ENCODE data around the gene MARK3. TPM values are rescaled to one million over a fixed set of nuclear protein-coding genes. Genes with fewer than 3 reads are reported as not detected.
A peak's percentile ranks its signal among the peaks of the same experiment; 100 is the strongest.

MARK3 gene
- total and polyA plus RNA-seq, 2 of the 13 experiments (the other 11 are each of a cell fraction or from before 2014, with no cell fraction given) = 47.7 to 56.6 TPM

GRCh38 chr14:103385152-103385928, at the start of gene MARK3 (continued):
- no peak for TF ChIP-seq ZMAT5 (CRISPR knock-in tag; IDR thresholded peaks at IDR 0.05; ENCODE audit: borderline replicate concordance, low read depth)
- TF ChIP-seq IKZF4 (CRISPR knock-in tag; IDR thresholded peaks at IDR 0.05; ENCODE audit: borderline replicate concordance, low read depth, not compliant biosample characterization) = peak; percentile 64
- TF ChIP-seq ZFP36L2 (CRISPR knock-in tag; IDR thresholded peaks at IDR 0.05) = no peak
- TF ChIP-seq ZNF839 (CRISPR knock-in tag; IDR thresholded peaks at IDR 0.05; ENCODE audit: borderline replicate concordance) = no peak
- peak; percentile 90 for TF ChIP-seq RFX1 (IDR thresholded peaks at IDR 0.05)
- TF ChIP-seq ZNF563 (CRISPR knock-in tag; IDR thresholded peaks at IDR 0.05) = peak; percentile 23; the same call in 1 of the 2 replicates
- TF ChIP-seq STAT6 (CRISPR knock-in tag; IDR thresholded peaks at IDR 0.05; ENCODE audit: borderline replicate concordance) = 0 out of 2 replicates have a peak, but pooled peaks have one; percentile 49
- TF ChIP-seq GTF3A (CRISPR knock-in tag; conservative IDR thresholded peaks at IDR 0.05) = no peak
- no peak for TF ChIP-seq PITX1 (CRISPR knock-in tag; IDR thresholded peaks at IDR 0.05)
- TF ChIP-seq ZSCAN31 (CRISPR knock-in tag; IDR thresholded peaks at IDR 0.05; ENCODE audit: low read depth) = no peak
- no peak for TF ChIP-seq HINFP (CRISPR knock-in tag; IDR thresholded peaks at IDR 0.05; ENCODE audit: low read depth)
- TF ChIP-seq ZNF180 (CRISPR knock-in tag; IDR thresholded peaks at IDR 0.05; ENCODE audit: borderline replicate concordance, low read depth) = no peak
- TF ChIP-seq ZNF777 (CRISPR knock-in tag; IDR thresholded peaks at IDR 0.05) = peak; percentile 60
- no peak for TF ChIP-seq RAD51 (IDR thresholded peaks at IDR 0.05; ENCODE audit: borderline replicate concordance)
- no peak for TF ChIP-seq FOXA1 (IDR thresholded peaks at IDR 0.05)
- no peak for TF ChIP-seq FOXA1 (CRISPR knock-in tag; IDR thresholded peaks at IDR 0.05)
- TF ChIP-seq FOXC1 (CRISPR knock-in tag; IDR thresholded peaks at IDR 0.05; ENCODE audit: borderline replicate concordance) = 0 out of 2 replicates have a peak, but pooled peaks have one; percentile 12
- TF ChIP-seq ZNF543 (CRISPR knock-in tag; IDR thresholded peaks at IDR 0.05) = no peak
- no peak for TF ChIP-seq ZNF296 (CRISPR knock-in tag; conservative IDR thresholded peaks at IDR 0.05)
- 0 out of 2 replicates have a peak, but pooled peaks have one; percentile 44 for TF ChIP-seq NR2C2 (CRISPR knock-in tag; IDR thresholded peaks at IDR 0.05; ENCODE audit: borderline replicate concordance)
- no peak for TF ChIP-seq FOXA3 (CRISPR knock-in tag; IDR thresholded peaks at IDR 0.05)
- TF ChIP-seq ZBTB7A (CRISPR knock-in tag; IDR thresholded peaks at IDR 0.05) = no peak
- TF ChIP-seq GTF2F1 (IDR thresholded peaks at IDR 0.05; ENCODE audit: low read length) = no peak
- TF ChIP-seq HOMEZ (CRISPR knock-in tag; IDR thresholded peaks at IDR 0.05; ENCODE audit: low read depth) = peak; percentile 34; the same call in 1 of the 2 replicates
- no peak for TF ChIP-seq PCBP2 (optimal IDR thresholded peaks at IDR 0.05; ENCODE audit: low read depth, low read length, poor library complexity, severe bottlenecking)
